HepG2 (cell line): Measurements from ENCODE around the gene DHRS4L2. TPM values are rescaled to one million over a fixed set of nuclear protein-coding genes. Genes with fewer than 3 reads are reported as not detected.

ENCODE experiments used
- AGO2 ChIP-seq: fragments of 200-400 bp; formaldehyde crosslinking; optimal IDR thresholded peaks from 2 replicates; pipeline ENCODE3; 2017; ENCODE audit warnings: mild to moderate bottlenecking, low read depth, low read length, moderate library complexity
- E2F1 ChIP-seq: sonication (generic); formaldehyde crosslinking; IDR thresholded peaks from 2 replicates; pipeline ENCODE4 v1.5.0; 2020; ENCODE audit warnings: missing genetic modification reagents
- FUBP1 ChIP-seq: sonication (generic); formaldehyde crosslinking; IDR thresholded peaks from 2 replicates; pipeline ENCODE4 v1.5.1; 2020; ENCODE audit warnings: missing genetic modification reagents, mild to moderate bottlenecking, borderline replicate concordance
- GMEB2 ChIP-seq: IDR thresholded peaks from 2 replicates; pipeline ENCODE4 v1.6.1; 2016; ENCODE audit warnings: missing biosample characterization, missing genetic modification reagents, low read depth
- IKZF4 ChIP-seq: sonication (generic); formaldehyde crosslinking; IDR thresholded peaks from 2 replicates; pipeline ENCODE4 v1.5.1; 2020; ENCODE audit warnings: borderline replicate concordance, mild to moderate bottlenecking, low read depth, missing genetic modification reagents; ENCODE audit errors: not compliant biosample characterization
- KLF12 ChIP-seq: sonication (generic); formaldehyde crosslinking; IDR thresholded peaks from 2 replicates; pipeline ENCODE4 v1.4.0; 2020; ENCODE audit warnings: missing genetic modification reagents, borderline replicate concordance
- MZF1 ChIP-seq: sonication (generic); formaldehyde crosslinking; IDR thresholded peaks from 2 replicates; pipeline ENCODE4 v1.8.1; 2023; ENCODE audit warnings: mild to moderate bottlenecking, missing genetic modification reagents, borderline replicate concordance
- SMARCE1 ChIP-seq: fragments of 450-650 bp; IDR thresholded peaks from 2 replicates; pipeline ENCODE4 v1.6.1; 2017; ENCODE audit warnings: borderline replicate concordance
- TSC22D2 ChIP-seq: sonication (generic); formaldehyde crosslinking; IDR thresholded peaks from 2 replicates; pipeline ENCODE4 v1.5.1; 2020; ENCODE audit warnings: missing genetic modification reagents, mild to moderate bottlenecking, borderline replicate concordance
- ZBTB34 ChIP-seq: sonication (generic); formaldehyde crosslinking; IDR thresholded peaks from 2 replicates; pipeline ENCODE4 v1.8.0; 2022; ENCODE audit warnings: mild to moderate bottlenecking, missing genetic modification reagents
- ZBTB46 ChIP-seq: sonication (generic); formaldehyde crosslinking; IDR thresholded peaks from 2 replicates; pipeline ENCODE4 v1.4.0; 2020; ENCODE audit warnings: mild to moderate bottlenecking, missing genetic modification reagents, borderline replicate concordance
- ZNF30 ChIP-seq: sonication (generic); formaldehyde crosslinking; IDR thresholded peaks from 2 replicates; pipeline ENCODE4 v1.5.0; 2020; ENCODE audit warnings: mild to moderate bottlenecking, missing genetic modification reagents
- ZNF709 ChIP-seq: sonication (generic); formaldehyde crosslinking; IDR thresholded peaks from 2 replicates; pipeline ENCODE4 v1.5.0; 2020; ENCODE audit warnings: mild to moderate bottlenecking, missing genetic modification reagents
- ZSCAN9 ChIP-seq: IDR thresholded peaks from 2 replicates; pipeline ENCODE4 v1.6.1; 2016; ENCODE audit warnings: borderline replicate concordance
- ZUFSP ChIP-seq: sonication (generic); formaldehyde crosslinking; IDR thresholded peaks from 2 replicates; pipeline ENCODE4 v1.9.0; 2021; ENCODE audit warnings: missing genetic modification reagents, mild to moderate bottlenecking, borderline replicate concordance
- polyA plus RNA-seq, 8 experiments: library from polyadenylated mRNA; depleted of rRNA in 3 of 8; stranded (reverse) in 7 of 8; unstranded in 1 of 8; fragments of >200 nt; fragmentation: Illumina TruSeq in 4 of 8; extraction: Trizol in 4 of 8; gene quantifications; 2 replicates each; pipeline versions ENCODE4 v1.2.1 to v1.2.3, GENCODE V29; 2011 to 2016; ENCODE audit warnings: low read depth in 4 of 8, missing spikeins in 1 of 8, mixed read lengths in 1 of 8; ENCODE audit not compliant: insufficient read depth in 1 of 8
- total RNA-seq, 5 experiments: library from RNA; depleted of rRNA; stranded (reverse); fragments of >200 nt; fragmentation: Illumina TruSeq; extraction: Trizol; gene quantifications; 2 replicates each; pipeline ENCODE4 v1.2.3, GENCODE V29; 2016; ENCODE audit warnings: low read depth in 1 of 5

Gene DHRS4L2
- total and polyA plus RNA-seq, 2 of the 13 experiments (the other 11 are each of a cell fraction or from before 2014, with no cell fraction given) = 24.7 to 38.2 TPM

GRCh38 chr14:24051789-24052655 lies 63.3 kb downstream of the DHRS4L2 start, which contains the start of gene CARMIL3 (continued):
- no peak for TF ChIP-seq ZBTB34
- peak; percentile 80; the same call in 1 of the 2 replicates for TF ChIP-seq ZNF709
- TF ChIP-seq FUBP1 = 0 out of 2 replicates have a peak, but pooled peaks have one; percentile 0
- peak; percentile 88 for TF ChIP-seq IKZF4
- TF ChIP-seq KLF12 = peak; percentile 94
- no peak for TF ChIP-seq AGO2
- peak; percentile 95 for TF ChIP-seq TSC22D2
- 0 out of 2 replicates have a peak, but pooled peaks have one; percentile 19 for TF ChIP-seq MZF1 (CRISPR knock-in tag)
- TF ChIP-seq SMARCE1 = no peak
- TF ChIP-seq ZBTB46 (CRISPR knock-in tag) = no peak
- TF ChIP-seq ZNF30 (CRISPR knock-in tag) = no peak; the same call in none of the 2 replicates
- no peak for TF ChIP-seq GMEB2 (CRISPR knock-in tag)
- peak; percentile 84 for TF ChIP-seq ZSCAN9 (CRISPR knock-in tag)
- no peak for TF ChIP-seq ZUFSP
- no peak; the same call in 1 of the 2 replicates for TF ChIP-seq E2F1 (CRISPR knock-in tag)
